Activated naive CD4-positive, alpha-beta T cell treated with anti-CD3 and anti-CD28 coated beads, Interleukin-2, amount 10 ng/mL, durations not matched to agents 7 days and 5 days (primary cell): Measurements from ENCODE around the gene OGT.
"Not testable (repeated sequence)": the region's sequence is repeated elsewhere in the genome, so short reads cannot be mapped to it uniquely, and the experiment has no call there.

Experiments used
- CTCF ChIA-PET: fragments of 350-600 bp; sonication (Branson Sonifier 250); formaldehyde crosslinking; loops from one replicate; lab custom pipeline; 2021; ENCODE audit warnings: antibody characterized with exemption; lab: Charles Lee
- DNase-seq: peaks from one replicate; pipeline ENCODE4 v3.0.0-alpha.2; 2020
- H3K27ac Mint-ChIP-seq: one replicate; pipeline ENCODE4 v1.8.0; 2021; ENCODE audit warnings: mild to moderate bottlenecking, moderate library complexity, mixed read lengths
- H3K27me3 Mint-ChIP-seq: one replicate; pipeline ENCODE4 v1.8.0; 2021; ENCODE audit warnings: mild to moderate bottlenecking, mixed read lengths
- H3K36me3 Mint-ChIP-seq: one replicate; pipeline ENCODE4 v1.8.0; 2021; ENCODE audit warnings: mixed read lengths
- H3K4me1 Mint-ChIP-seq: one replicate; pipeline ENCODE4 v1.8.0; 2021; ENCODE audit warnings: mixed read lengths
- H3K4me3 Mint-ChIP-seq: one replicate; pipeline ENCODE4 v1.8.0; 2021; ENCODE audit warnings: mild to moderate bottlenecking, moderate library complexity, mixed read lengths
- H3K9me3 Mint-ChIP-seq: one replicate; pipeline ENCODE4 v1.8.0; 2021; ENCODE audit warnings: mixed read lengths

OGT gene

DNA sequence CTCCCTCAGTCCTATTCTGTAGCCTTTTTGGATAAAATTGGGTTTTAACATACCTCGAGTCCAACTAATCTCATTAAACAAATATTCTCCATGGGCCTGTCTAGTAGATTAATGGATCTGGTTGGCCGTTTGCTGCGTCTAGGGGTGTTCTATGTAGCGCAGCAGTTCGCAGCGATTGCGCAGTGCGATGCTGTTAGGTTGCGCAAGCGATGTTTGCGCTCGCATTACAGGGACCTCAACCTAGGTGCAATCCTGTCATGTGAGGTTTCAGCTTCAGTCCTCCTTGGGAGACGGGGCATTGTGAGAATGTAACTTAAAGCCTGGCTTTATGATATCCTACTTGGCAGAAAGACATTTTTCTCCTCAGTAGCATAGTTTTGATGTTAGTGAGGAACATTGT, 14.0 kb downstream of the OGT start:
- H3K36me3 Mint-ChIP-seq: peaks cover 51% of the 10 kb centered on the region
- peaks cover 42% of the 10 kb centered on the region for H3K4me1 Mint-ChIP-seq
- DNase-seq: no peak
- peak overlapping the region; percentile 14 for H3K27ac Mint-ChIP-seq
- H3K27me3 Mint-ChIP-seq: no peaks in the 10 kb centered on the region
- H3K4me3 Mint-ChIP-seq: no peak overlapping the region
- CTCF ChIA-PET: no interaction called here
- H3K9me3 Mint-ChIP-seq: no peaks in the 10 kb centered on the region

GRCh38 chrX:71547339-71547738, 14.4 kb downstream of the OGT start:
- Mint-ChIP-seq H3K9me3 (no peaks in the 10 kb centered on the region), H3K36me3 (peaks cover 47% of the 10 kb centered on the region), H3K27me3 (no peaks in the 10 kb centered on the region), H3K4me1 (peaks cover 37% of the 10 kb centered on the region), H3K27ac (no peak overlapping the region), H3K4me3 (no peak overlapping the region)
- DNase-seq: no peak
- CTCF ChIA-PET: no interaction called here

GRCh38 chrX:71549986-71550385, 17.1 kb downstream of the OGT start:
- no peak for DNase-seq
- CTCF ChIA-PET: interaction anchor here (0.7 kb wide), 1 partner anchor 101 kb away, joined by 3 read pairs; no protein-coding TSS in a partner anchor

DNA sequence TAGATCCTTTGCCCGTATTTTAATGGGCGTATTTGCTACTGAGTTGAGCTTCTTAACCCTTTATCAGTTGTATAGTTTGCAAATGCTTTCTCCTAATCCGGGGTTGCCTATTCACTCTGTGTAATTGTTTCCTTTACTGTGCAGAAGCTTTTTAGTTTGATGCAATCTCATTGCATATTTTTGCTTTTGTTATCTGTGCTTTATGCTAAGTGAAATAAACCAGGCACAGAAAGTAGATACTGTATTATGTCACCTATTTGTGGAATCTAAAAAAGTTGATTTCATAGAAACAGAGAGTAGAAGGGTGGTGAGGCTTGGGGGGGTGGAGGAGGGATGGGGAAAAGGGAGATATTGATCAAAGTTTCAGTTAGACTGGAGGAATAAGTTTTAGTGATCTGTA, 17.7 kb downstream of the OGT start:
- Mint-ChIP-seq H3K4me1 (peaks cover 20% of the 10 kb centered on the region), H3K9me3 (no peaks in the 10 kb centered on the region), H3K27ac (no peak overlapping the region), H3K36me3 (peaks cover 42% of the 10 kb centered on the region), H3K27me3 (no peaks in the 10 kb centered on the region), H3K4me3 (no peak overlapping the region)
- CTCF ChIA-PET: no interaction called here
- DNase-seq: no peak

More at GRCh38 chrX:71549986-71550385, 17.1 kb downstream of the OGT start:
- Mint-ChIP-seq H3K9me3 (no peaks in the 10 kb centered on the region), H3K4me3 (no peak overlapping the region), H3K27me3 (no peaks in the 10 kb centered on the region), H3K27ac (no peak overlapping the region), H3K4me1 (peaks cover 22% of the 10 kb centered on the region), H3K36me3 (peaks cover 38% of the 10 kb centered on the region)

- peaks cover 2% of the 10 kb centered on the region for H3K4me1 Mint-ChIP-seq
- H3K9me3 Mint-ChIP-seq: no peaks in the 10 kb centered on the region
- peaks cover 37% of the 10 kb centered on the region for H3K36me3 Mint-ChIP-seq
Observed at GRCh38 chrX:71556036-71556435, 23.1 kb downstream of the OGT start.

DNA sequence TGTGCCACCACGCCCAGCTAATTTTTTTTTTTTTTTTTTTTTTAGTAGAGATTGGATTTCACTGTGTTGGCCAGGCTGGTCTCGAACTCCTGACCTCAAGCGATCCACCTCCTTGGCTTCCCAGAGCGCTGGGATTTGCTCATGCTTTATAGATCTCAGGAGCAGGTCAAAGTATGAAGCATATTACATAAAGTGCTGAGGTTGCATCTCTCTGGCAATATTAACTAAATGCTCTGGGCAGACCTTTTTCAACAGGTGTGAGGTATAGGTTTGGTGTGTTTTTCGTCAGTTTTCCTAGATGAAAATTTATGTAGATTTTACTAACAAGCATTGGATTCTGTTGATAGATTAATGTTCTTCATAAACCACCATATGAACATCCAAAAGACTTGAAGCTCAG, 26.0 kb downstream of the OGT start:
- Mint-ChIP-seq H3K9me3 (no peaks in the 10 kb centered on the region), H3K27ac (no peak overlapping the region), H3K27me3 (no peaks in the 10 kb centered on the region), H3K4me1 (no peaks in the 10 kb centered on the region), H3K4me3 (no peak overlapping the region), H3K36me3 (peaks cover 55% of the 10 kb centered on the region)
- CTCF ChIA-PET: no interaction called here
- DNase-seq: no peak

More at GRCh38 chrX:71556036-71556435, 23.1 kb downstream of the OGT start:
- H3K27ac Mint-ChIP-seq: no peak overlapping the region
- H3K4me3 Mint-ChIP-seq: no peak overlapping the region
- DNase-seq: no peak
- H3K27me3 Mint-ChIP-seq: no peaks in the 10 kb centered on the region
- CTCF ChIA-PET: interaction anchor here (1.1 kb wide), 1 partner anchor 12 kb away, joined by 3 read pairs; no protein-coding TSS in a partner anchor

GRCh38 chrX:71559773-71560172, 26.9 kb downstream of the OGT start:
- H3K9me3 Mint-ChIP-seq, H3K27me3 Mint-ChIP-seq, H3K4me3 Mint-ChIP-seq, CTCF ChIA-PET, H3K4me1 Mint-ChIP-seq, DNase-seq: not testable (repeated sequence)
- H3K27ac Mint-ChIP-seq: peak overlapping the region; percentile 14
- peaks cover 53% of the 10 kb centered on the region for H3K36me3 Mint-ChIP-seq

GRCh38 chrX:71563921-71564320, 31.0 kb downstream of the OGT start:
- CTCF ChIA-PET: interaction anchor here (0.7 to 1.4 kb wide), 4 partner anchors 27 to 133 kb away, joined by 3 to 4 read pairs (median 4); no protein-coding TSS in a partner anchor
- H3K4me1 Mint-ChIP-seq: no peaks in the 10 kb centered on the region
- no peak overlapping the region for H3K27ac Mint-ChIP-seq
- H3K4me3 Mint-ChIP-seq: no peak overlapping the region
- no peak for DNase-seq
- H3K27me3 Mint-ChIP-seq: no peaks in the 10 kb centered on the region
- peaks cover 54% of the 10 kb centered on the region for H3K36me3 Mint-ChIP-seq
- H3K9me3 Mint-ChIP-seq: no peaks in the 10 kb centered on the region

- no peak for DNase-seq
- Mint-ChIP-seq H3K4me3 (no peak overlapping the region), H3K4me1 (no peaks in the 10 kb centered on the region), H3K9me3 (no peaks in the 10 kb centered on the region), H3K36me3 (peaks cover 50% of the 10 kb centered on the region), H3K27me3 (no peaks in the 10 kb centered on the region), H3K27ac (no peak overlapping the region)
- CTCF ChIA-PET: interaction anchor here (1.5 kb wide), 1 partner anchor 87 kb away, joined by 3 read pairs; no protein-coding TSS in a partner anchor
Observed at GRCh38 chrX:71565474-71566041, 32.7 kb downstream of the OGT start.

DNA sequence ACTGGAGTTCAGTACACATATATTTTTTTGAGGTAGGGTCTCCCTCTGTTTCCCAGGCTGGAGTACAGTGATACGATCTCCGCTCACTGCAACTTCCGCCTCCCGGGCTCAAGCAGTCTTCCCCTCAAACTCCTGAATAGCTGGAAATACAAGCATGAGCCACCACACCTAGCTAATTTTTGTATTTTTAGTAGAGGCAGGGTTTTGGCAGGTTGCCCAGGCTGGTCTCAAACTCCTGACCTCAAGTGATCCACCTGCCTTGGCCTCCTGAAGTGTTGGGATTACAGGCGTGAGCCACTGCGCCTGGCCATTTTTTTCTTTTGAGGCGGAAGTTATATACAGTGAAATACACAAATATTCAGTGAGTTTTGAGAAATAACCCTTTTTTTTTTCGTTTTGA, 38.5 kb downstream of the OGT start:
- H3K27me3 Mint-ChIP-seq, H3K4me3 Mint-ChIP-seq, H3K4me1 Mint-ChIP-seq, H3K27ac Mint-ChIP-seq, H3K9me3 Mint-ChIP-seq, DNase-seq: not testable (repeated sequence)
- CTCF ChIA-PET: interaction anchor here (0.7 kb wide), 1 partner anchor 1017 kb away, joined by 3 read pairs; no protein-coding TSS in a partner anchor
- H3K36me3 Mint-ChIP-seq: peaks cover 40% of the 10 kb centered on the region

- CTCF ChIA-PET: interaction anchor here (0.6 kb wide), 1 partner anchor 79 kb away, joined by 3 read pairs; no protein-coding TSS in a partner anchor
Observed at GRCh38 chrX:71573590-71573989, 40.7 kb downstream of the OGT start.

GRCh38 chrX:71577682-71578081, 44.8 kb downstream of the OGT start:
- no peak overlapping the region for H3K4me3 Mint-ChIP-seq
- H3K9me3 Mint-ChIP-seq: no peaks in the 10 kb centered on the region
- H3K4me1 Mint-ChIP-seq: no peaks in the 10 kb centered on the region
- no peak overlapping the region for H3K27ac Mint-ChIP-seq
- DNase-seq: no peak
- CTCF ChIA-PET: no interaction called here
- H3K27me3 Mint-ChIP-seq: no peaks in the 10 kb centered on the region
- H3K36me3 Mint-ChIP-seq: peaks cover 34% of the 10 kb centered on the region

More at GRCh38 chrX:71573590-71573989, 40.7 kb downstream of the OGT start:
- Mint-ChIP-seq H3K27me3 (no peaks in the 10 kb centered on the region), H3K27ac (no peak overlapping the region), H3K4me1 (no peaks in the 10 kb centered on the region), H3K9me3 (no peaks in the 10 kb centered on the region), H3K36me3 (peaks cover 34% of the 10 kb centered on the region), H3K4me3 (no peak overlapping the region)
- no peak for DNase-seq

DNA sequence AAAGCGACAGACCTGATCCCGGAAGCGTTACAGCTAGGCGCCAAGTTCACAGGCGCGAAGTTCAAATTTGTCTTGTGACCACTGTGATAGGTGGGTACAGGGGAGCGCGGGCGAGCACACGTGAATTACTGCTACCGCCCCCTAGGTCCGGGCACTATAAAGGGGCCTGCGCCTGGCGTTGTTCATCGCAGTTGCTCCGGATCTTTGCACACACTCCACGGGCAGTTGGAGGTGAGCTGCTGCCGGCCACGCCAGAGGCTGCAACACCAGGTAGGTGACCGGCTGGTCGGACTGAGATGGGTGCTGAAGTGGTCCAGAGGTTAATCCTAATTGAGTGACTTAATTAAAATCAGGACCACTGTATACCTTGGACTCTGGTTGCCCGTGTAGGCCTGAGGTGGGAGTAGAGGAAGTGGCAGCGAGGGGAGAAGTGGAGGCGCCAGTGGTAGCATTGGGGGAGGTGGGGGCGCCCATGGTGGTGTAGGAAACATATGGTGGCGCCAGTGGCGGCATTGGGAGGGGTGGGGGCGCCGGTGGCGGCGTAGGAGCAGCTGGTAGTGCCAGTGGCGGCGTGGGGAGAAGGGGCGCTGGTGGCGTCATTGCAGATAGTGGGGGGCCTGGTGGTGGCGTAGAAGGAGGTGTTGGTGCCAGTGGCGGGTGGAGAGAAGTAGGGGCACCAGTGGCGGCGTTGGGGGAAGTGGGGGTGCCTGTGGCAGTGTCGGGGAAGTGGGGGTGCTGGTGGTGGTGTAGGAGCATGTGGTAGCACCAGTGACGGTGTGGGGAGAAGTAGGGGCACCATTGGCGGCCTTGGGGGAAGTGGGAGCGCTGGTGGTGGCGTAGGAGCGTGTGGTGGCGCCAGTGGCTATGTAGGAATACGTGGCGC, 45.6 kb downstream of the OGT start, which contains the start of gene GCNA:
GCNA (plus strand) TSS at position 185 of the 883 bp plus-strand sequence. CDS start 2,385 bp downstream, outside the sequence.
- peak within 1 kb of the TSS; percentile 35 for H3K27ac Mint-ChIP-seq
- H3K27me3 Mint-ChIP-seq: no peaks in the 10 kb centered on the region
- H3K4me3 Mint-ChIP-seq: no peak within 1 kb of the TSS
- no peaks in the 10 kb centered on the region for H3K4me1 Mint-ChIP-seq
- no peak for DNase-seq
- CTCF ChIA-PET: no interaction called here
- H3K9me3 Mint-ChIP-seq: no peaks in the 10 kb centered on the region
- H3K36me3 Mint-ChIP-seq: peaks cover 32% of the 10 kb centered on the region

DNA sequence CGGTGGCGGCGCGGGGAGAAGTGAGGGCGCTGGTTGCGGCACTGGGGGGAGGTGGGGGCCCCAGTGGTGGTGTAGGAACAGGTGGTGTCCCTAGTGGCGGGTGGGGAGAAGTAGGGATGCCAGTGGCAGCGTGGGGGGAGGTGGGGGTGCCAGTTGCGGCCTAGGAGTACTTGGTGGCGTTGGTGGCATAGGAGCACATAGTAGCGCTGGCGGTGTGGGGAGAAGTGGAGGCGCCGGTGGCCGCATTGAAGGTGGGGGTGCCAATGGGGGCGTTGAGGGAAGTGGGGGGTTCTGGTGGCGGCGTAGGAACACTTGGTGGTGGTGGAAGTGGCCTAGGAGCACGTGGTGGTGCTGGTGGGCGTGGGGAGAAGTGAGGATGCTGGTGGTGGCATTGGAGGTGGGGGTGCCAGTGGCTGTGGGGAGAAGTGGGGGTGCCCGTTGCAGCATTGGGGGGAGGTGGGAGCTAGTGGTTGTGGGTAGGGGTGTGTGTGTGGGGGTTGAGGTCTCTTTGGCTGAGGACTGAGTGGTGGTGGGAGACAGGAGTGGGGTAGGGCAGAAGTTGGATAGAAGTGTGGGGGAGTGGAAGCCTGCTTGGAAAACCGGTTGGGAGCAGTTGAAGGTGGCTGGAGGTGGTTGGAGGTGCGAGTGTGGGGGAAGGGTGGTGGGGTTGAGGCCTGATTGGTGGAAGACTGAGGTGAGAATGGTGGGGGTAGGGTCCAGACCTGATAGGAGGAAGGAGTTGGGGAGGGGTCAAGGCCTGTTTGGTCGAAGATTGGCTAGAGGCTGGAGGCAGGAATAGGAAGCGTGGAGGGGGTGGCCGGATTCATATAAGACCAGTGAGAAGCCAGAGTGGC, 46.5 kb downstream of the OGT start:
- CTCF ChIA-PET: no interaction called here
- Mint-ChIP-seq H3K4me1 (no peaks in the 10 kb centered on the region), H3K27ac (no peak overlapping the region), H3K27me3 (no peaks in the 10 kb centered on the region), H3K36me3 (peaks cover 23% of the 10 kb centered on the region), H3K9me3 (no peaks in the 10 kb centered on the region), H3K4me3 (no peak overlapping the region)
- no peak for DNase-seq
